Astrocyte of the cerebellum (primary cell): ENCODE results near the gene NR1D2.
"Not testable (repeated sequence)": the region's sequence is repeated elsewhere in the genome, so short reads cannot be mapped to it uniquely, and the experiment has no call there.

ENCODE experiments used
- DNase-seq: peaks from one replicate; pipeline ENCODE4 v3.0.0-alpha.2; 2011; ENCODE audit warnings: low read depth
- H3K4me3 ChIP-seq: 2 replicates; pipeline ENCODE4 v1.5.1; 2011; ENCODE audit warnings: mild to moderate bottlenecking, low read depth, low read length, moderate library complexity
- CTCF ChIP-seq: IDR thresholded peaks from 2 replicates; pipeline ENCODE4 v1.5.1; 2012; ENCODE audit warnings: low read length, low read depth, moderate library complexity, mild to moderate bottlenecking; ENCODE audit errors: missing control alignments
- in situ Hi-C: cut with HindIII; loops from 2 replicates; pipeline ENCODE4 v1.10.0; 2017; ENCODE audit warnings: low sequenced_read_pairs

The NR1D2 gene

DNA sequence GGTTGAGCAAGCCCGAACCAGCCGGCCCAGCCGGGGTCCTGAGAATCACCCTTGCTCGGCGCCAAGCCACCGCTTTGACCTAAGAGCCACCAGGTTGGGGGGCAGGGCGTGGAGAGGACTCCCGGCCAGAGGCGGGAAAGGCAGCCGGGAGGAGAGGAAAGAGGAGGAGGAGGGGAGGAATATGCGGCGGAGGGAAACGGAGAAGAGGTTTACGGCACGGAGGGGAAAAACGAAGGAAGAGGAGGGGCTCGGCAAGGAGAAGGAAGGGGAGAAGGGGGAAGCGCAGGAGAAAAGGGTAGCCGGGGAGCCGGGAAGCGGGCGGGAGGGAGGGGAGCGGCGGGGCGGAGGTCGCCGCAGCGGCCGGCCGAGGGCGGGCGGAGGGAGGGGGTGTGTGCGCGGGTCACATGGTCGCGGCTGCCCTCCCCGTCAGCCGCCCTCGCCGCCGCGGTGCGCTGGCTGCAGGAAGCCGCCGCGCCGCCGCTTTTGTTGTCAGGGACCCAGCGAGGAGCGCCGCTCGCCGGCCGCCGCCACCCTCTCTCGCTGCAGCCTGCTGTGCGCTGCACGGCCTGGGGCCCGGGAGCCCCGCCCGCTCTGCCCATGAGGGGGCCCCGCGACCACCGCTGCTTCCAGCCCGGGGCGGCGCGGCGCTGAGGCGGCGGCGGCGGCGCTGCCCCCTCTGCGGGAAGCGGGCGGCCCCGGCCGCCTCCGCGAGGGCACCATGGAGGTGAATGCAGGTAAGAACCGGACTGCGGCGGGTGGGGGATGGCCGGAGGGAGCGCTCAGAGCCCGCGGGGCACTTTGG, at the start of gene NR1D2:
TSS of gene NR1D2 (plus strand) at position 426 of the 802 bp plus-strand sequence. CDS start at position 719, 293 bp downstream.
- TF ChIP-seq CTCF, result no peak
- peak; percentile 45 for DNase-seq
- in situ Hi-C loops, result no loop called here
- peak within 1 kb of the TSS; percentile 69 for H3K4me3 ChIP-seq

- DNase-seq, result no peak
- in situ Hi-C loops, result no loop called here
- H3K4me3 ChIP-seq, result no peak overlapping the region
- no peak for TF ChIP-seq CTCF
Observed at GRCh38 chr3:23900744-23901143, 44.3 kb upstream of the NR1D2 start.

DNA sequence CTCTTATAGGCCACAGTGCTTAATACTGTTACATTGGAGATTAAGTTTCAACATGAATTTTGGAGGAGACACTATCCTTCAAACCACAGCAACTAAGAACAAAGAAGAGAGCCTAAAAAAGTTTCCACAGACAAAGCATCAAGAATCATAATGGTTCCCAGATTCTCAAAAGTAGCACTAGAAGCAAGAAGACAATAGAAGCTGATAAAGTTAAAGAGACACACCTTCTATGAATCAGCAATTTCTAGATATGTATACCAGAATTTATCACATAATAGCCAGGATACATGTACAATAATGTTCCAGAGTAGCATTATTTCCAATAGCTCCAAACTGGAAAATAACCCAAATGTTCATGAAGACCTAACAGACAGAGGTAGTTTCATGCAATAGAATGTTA, 40.5 kb upstream of the NR1D2 start:
- DNase-seq, result no peak
- no peak for TF ChIP-seq CTCF
- no peak overlapping the region for H3K4me3 ChIP-seq
- in situ Hi-C loops, result no loop called here

DNA sequence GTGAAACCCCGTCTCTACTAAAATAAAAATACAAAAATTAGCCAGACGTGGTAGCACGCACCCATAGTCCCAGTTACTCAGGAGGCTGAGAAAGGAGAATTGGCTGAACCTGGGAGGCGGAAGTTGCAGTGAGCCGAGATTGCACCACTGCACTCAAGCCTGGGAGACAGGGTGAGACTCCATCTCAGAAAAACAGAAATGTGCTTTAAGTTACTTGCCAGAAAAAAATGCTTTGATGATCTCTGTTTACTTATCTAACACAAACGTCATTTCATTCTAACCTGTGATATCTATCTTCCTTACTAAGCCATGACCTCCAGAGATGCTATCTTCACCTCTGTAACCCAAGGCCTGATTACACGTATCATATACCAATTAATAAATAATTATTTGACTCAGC, 35.7 kb upstream of the NR1D2 start:
- no peak for TF ChIP-seq CTCF
- in situ Hi-C loops, result no loop called here

GRCh38 chr3:23911397-23911796, 33.7 kb upstream of the NR1D2 start:
- no peak for TF ChIP-seq CTCF
- in situ Hi-C loops, result no loop called here
- DNase-seq, result no peak
- H3K4me3 ChIP-seq, result no peak overlapping the region

More for the DNA sequence above, 35.7 kb upstream of the NR1D2 start:
- H3K4me3 ChIP-seq, result no peak overlapping the region
- no peak for DNase-seq

DNA sequence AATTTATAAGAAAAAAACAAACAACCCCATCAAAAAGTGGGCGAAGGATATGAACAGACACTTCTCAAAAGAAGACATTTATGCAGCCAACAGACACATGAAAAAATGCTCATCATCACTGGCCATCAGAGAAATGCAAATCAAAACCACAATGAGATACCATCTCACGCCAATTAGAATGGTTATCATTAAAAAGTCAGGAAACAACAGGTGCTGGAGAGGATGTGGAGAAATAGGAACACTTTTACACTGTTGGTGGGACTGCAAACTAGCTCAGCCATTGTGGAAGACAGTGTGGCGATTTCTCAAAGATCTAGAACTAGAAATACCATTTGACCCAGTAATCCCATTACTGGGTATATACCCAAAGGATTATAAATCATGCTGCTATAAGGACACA, 32.8 kb upstream of the NR1D2 start:
- in situ Hi-C loops, DNase-seq, H3K4me3 ChIP-seq: not testable (repeated sequence)

DNA sequence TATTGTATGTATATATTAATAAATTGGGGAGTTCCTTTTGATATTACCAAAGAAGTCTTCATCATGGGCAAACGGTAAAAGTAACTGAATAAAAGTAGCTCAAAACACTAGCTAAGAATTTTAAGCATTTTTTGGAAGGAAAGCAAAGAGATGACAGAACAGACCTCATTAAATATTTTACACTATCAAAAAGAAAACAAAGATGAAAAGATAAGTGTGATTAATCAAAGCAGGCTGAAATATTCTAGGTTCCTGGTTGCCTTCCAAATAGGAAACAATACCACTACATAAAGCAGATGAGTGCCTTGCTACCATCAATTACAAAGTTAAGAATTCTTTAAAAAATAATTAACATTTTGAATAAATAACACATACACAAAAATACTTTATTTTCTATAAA, 31.9 kb upstream of the NR1D2 start:
- no peak overlapping the region for H3K4me3 ChIP-seq
- in situ Hi-C loops, result no loop called here
- no peak for DNase-seq
- no peak for TF ChIP-seq CTCF
